ENCODE results near the gene ASTN1.

Gene ASTN1

GRCh38 chr1:176926330-176927086 lies 238.0 kb downstream of the ASTN1 start:
- DNase-seq (ENCODE audit: low spot score) = no peak

DNA sequence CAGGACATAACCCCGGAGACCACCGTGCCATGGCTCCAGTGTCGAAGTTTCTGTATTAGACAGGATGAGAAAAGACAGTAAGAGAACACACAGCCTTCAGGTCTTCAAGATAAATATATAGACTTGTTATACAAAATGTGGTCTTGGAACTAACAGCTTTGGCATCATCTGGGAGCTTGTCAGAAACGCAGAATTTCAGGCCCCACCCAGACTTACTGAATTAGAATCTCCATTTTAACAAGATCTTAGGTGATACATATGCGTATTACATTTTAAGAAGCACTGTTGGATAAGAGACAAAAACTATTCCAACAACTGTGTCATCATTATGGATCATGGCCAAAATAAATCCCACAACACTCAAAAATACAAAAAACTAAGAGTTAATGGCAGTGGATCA lies 239.3 kb downstream of the ASTN1 start:
- DNase-seq (ENCODE audit: low spot score) = no peak

GRCh38 chr1:176923283-176923682 lies 241.2 kb downstream of the ASTN1 start:
- no peak for DNase-seq (ENCODE audit: low spot score)

DNA sequence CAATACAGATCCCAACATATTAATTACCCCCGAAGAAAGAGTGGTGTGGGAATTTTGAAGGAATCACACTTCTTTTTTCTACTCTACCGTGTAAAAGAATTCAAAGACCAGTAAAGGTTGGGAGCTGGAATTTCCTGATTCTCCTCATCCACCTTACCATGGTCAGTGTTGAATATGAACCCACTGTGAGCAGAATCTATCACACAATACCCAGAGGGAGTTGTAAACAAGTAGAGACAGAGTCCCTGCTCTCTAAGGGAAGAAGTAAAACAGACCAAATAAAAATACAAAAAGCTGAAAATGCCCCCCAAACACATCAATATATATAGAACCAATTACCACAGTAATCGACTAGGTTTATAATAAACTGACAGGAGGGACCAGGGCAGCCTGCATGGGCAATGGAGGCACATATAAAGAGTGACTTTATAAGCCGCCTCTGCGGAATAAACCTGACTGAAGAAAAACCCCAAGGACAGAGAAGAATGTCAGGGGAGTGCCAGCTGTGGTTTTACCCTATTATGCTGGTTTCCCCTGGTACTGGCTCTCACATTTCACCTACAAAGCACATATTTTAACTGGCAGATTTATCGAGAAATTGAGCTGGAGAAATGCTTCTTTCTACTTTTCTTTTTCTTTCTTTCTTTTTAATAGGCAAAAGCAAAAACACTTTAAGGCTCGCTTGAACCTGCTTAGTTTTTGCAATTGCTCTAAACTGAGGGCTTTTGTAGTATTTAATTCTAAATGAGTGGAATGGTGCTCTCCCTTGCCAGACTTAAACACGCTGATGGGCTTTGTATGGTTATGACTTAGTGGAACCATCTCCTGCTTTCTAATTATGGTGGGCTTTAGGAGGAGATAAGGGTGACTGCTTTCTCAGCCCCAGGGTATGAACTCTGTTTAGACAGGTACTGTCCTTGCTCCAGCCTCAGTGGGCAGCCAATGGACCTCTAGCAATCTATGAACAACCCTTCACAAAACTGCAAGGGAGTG lies 244.8 kb downstream of the ASTN1 start:
- no peak for DNase-seq (ENCODE audit: low spot score)

DNA sequence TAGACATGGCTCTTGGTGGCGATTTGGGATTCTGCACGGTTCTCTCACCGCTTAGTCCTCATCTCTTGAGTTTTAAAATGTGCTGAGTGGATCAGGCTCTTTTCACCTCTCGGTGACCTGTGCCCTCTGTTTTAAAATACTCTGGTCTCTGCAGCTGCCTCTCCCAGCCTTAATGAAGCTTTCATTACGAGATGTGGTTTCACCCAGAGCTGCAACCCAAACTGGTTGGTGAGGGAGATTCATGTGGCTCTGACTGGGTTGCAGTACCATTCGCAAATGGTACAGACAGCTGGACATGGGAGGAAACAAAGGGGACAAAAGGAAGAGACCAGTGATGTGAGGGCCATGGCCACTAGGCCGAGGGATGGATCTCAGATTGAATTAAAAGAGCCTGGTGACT lies 258.9 kb downstream of the ASTN1 start:
- DNase-seq (ENCODE audit: low spot score) = no peak

- no peak for DNase-seq (ENCODE audit: low spot score)
Observed at GRCh38 chr1:176904057-176904751, 260.3 kb downstream of the ASTN1 start.

- DNase-seq (ENCODE audit: low spot score) = no peak
Observed at GRCh38 chr1:176903474-176903873, 261.0 kb downstream of the ASTN1 start.

DNA sequence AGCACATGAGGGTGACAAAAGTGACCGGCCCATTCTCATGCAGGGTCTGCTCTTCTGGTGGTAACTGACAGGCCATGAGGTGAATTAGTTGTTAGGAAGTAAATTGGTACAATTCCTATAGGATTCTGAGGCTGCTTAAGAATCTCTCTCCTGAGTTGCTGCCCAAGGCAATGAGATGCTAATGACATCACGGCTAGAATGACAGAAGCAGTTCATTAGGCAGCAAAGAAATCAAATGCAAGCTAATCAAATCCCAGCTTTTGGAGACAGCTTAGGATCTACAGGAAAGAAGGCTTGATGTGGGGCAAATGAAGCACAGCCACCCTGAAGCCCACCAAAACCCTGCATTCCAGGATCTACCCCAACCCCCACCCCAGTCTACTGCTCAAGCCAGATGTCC lies 265.2 kb downstream of the ASTN1 start:
- no peak for DNase-seq (ENCODE audit: low spot score)

- DNase-seq (ENCODE audit: low spot score) = peak; percentile 33
Observed at GRCh38 chr1:176897350-176898236, 266.9 kb downstream of the ASTN1 start.

DNA sequence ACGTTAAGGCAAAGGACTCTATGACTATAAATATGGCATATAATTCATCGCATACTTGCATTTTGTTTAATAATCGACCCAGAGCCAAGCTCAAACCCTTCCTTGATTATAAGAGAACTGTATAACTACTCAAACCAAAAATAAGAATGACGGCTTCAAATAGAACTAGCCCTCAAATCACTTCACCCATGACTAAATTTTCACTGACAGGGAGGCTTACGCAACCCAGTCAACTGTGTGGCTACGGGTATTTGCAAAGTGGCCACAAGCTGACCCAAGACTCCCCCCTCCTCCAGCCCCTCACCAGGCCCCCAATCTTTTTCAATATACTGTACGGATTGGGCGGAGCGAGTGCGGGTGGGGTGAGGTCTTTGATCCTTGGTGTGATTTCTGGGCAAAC lies 268.3 kb downstream of the ASTN1 start:
- no peak for DNase-seq (ENCODE audit: low spot score)

- no peak for DNase-seq (ENCODE audit: low spot score)
Observed at GRCh38 chr1:176894450-176894849, 270.1 kb downstream of the ASTN1 start.

DNA sequence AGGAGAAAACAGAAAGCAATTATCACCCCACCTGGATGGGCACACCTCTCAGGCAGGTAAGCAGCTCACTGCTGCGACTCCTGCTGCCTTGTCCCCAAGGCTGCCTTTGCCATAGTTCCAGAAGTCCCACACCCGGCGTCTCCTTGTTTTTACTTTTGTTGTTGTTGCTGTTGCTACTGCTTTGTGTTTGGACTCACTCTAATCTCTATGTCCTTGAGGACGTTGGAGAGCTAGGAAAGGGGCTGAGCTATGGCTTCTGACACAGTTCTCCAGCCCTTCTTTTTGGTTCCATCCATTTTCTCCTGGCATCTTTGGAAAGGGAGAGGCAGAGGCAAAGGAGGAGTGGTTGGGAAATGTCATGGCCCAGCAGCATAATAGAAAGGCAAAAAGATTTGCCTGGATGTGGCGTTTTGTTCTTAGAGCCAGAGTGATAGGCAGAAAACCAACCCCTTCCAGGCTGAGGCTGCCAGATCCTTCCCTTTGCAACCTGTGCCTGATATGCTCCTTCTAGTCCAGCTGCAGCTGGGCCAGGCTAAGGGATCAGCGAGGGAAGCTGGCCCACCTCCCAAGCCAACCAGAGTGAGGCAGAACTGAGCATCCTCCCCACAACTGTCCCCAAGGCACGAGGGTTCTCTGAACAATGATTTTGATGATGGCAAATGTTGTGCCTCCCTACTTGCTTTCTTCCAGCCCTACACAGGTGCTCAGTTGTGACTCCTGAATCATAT lies 270.7 kb downstream of the ASTN1 start:
- DNase-seq (ENCODE audit: low spot score) = no peak

DNA sequence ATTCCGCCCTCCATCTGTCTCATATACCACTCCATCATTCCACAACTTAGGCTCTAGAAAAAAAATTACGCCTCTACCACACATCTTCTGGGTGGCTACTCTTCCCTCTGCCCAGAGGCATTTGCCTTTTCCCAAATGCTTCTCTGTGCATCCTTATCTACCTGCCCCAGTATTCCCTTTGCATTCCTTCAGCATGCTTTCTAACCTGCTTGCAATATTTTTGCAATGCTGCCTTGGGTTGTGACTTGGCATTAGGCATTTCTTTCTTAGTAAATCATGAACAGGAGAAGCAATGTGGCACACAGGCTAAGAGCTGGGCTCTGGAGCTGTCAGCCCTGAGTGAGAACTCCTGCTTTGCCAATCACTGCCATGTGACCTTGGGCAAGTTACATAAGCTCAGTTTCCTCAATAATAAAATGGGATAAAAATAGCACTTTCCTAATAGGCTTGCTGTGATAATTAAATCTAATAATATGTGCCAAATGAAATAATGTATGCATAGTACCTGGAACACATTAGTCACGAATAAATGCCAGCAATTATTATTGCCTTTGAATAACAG lies 276.0 kb downstream of the ASTN1 start:
- DNase-seq (ENCODE audit: low spot score) = no peak

DNA sequence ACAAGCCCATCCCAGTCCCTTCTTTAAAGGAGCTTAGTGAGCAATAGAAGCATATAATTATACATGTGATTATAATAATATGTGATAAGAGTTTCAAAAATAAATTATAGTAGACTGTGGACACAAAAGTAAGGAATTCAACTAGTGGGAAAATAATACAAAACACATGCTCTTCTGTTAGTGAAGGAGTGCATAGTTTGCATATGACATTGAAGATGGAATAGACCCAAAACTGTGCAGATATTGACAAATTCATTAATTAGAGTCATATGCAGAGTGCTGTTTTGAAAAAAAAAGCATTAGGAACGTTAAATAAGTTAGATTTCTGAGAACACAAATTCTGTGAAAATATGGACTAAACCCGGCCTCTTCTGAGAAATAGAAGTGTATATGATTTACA lies 278.8 kb downstream of the ASTN1 start:
- DNase-seq (ENCODE audit: low spot score) = no peak

- DNase-seq (ENCODE audit: low spot score) = no peak
Observed at GRCh38 chr1:176885341-176885740, 279.2 kb downstream of the ASTN1 start.

DNA sequence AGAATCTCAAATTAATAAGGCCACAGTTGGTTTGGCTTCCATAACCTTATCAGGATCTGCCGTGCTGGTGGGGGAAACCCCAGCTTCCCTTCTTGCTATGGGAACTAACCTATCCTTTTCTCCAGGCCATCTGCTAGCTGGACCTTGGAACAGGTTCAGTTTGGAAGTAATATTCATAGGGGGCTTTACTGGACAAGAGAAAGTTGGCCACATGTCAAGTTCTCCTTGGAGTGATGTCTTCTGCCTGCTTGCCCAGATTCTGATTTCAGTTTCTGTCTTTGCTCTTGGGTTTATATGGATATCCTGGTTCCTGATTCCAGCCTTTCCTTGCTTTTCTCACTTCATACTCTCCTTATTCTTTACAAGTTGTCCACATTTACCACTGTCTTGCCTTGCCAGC lies 279.6 kb downstream of the ASTN1 start:
- no peak for DNase-seq (ENCODE audit: low spot score)

GRCh38 chr1:176884286-176884685 lies 280.2 kb downstream of the ASTN1 start:
- DNase-seq (ENCODE audit: low spot score) = no peak

DNA sequence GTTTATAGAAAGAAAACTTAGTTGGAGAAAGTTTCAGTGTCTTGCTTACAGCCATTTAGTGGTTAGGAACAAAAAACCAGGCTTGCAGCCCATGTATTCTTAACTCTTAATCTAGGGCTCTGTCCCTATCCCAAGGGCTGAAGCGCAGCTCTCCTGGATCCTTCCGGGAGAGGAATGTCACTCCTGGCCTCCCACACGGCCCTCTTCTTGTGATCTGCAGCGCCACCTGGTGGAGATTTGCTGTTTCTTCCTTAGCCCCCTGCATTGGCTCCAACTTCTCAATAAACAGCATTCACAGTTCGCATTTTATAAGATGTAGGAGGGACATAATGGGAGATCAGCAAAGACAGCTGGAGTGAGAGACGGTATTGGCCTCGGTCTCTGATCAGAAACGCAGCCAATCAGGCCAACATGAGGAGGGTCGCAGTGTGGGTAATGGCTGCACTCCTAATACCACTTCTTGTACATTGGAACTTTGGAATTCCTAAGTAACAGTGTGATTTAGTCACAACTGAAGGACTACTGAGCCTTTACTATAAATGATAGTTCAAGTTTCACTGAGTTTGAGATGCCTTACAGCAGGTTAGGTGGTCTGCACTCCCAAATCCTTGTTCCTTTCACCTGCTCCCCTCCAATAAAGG lies 283.4 kb downstream of the ASTN1 start:
- peak; percentile 55 for DNase-seq (ENCODE audit: low spot score)

DNA sequence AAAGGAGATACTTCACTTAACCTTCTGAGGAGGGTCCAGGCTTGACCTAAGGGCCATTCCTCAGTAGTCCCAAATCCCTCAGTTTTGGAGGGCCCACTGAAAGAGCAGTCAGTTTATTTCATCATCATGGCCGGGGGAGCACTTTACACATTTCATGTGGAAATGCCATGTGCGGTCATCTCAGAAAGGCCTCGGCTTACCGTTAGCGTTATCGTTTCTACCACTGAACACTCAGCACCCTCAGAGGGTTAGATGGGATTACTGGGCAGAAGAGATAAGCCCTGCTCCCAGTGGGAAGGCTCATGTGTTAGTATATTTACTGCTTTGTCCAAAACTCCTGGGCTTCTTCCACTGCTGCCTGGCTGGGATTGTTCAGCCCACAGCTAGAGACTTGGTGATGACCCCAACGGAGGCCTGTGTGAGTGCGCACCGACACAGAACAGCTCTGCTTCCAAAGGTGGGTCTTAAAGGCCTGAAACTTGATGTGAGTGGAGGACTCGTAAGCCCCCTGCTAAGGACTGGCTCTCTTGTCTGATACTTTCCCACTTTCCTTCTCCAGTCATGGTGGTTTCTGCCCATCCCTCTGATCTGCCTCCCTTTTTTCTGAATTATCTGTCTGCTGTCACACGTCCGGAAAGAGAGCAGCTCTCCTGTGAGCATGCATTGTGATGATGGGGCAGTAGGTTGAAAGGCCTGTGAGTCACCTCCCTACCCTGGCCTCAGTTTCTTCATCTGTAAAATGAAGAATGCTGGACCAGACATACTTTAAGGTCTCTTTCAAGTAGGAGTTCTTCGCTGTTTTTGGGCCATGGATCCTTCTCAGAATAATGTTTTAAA lies 284.5 kb downstream of the ASTN1 start:
- DNase-seq (ENCODE audit: low spot score) = no peak
